Measurements from ENCODE around the gene ADAMTS19.
"Not testable (repeated sequence)": the region's sequence is repeated elsewhere in the genome, so short reads cannot be mapped to it uniquely, and the experiment has no call there.

Gene ADAMTS19

GRCh38 chr5:129474544-129474943, 14.4 kb downstream of the ADAMTS19 start:
- no peak for DNase-seq

GRCh38 chr5:129476751-129477150, 16.7 kb downstream of the ADAMTS19 start:
- no peak for DNase-seq

DNA sequence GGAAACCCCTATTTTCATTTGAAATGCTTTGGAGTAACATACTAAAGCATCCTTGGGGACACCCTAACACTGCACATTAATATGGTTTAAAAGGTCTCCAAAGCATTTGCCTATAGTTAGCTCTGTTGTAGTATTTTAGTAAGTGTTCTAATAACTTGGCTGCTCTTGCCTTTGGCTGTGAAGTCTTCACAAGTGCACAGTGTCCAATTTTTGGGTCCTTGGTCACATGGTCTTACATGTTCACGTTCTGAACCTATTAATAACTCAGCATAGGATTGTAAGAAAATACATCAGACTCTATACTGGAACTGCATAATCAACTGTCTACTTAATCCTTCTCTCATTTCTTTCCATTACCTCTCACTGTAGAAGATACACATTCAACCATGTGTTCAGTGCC, 17.4 kb downstream of the ADAMTS19 start:
- DNase-seq = no peak

DNA sequence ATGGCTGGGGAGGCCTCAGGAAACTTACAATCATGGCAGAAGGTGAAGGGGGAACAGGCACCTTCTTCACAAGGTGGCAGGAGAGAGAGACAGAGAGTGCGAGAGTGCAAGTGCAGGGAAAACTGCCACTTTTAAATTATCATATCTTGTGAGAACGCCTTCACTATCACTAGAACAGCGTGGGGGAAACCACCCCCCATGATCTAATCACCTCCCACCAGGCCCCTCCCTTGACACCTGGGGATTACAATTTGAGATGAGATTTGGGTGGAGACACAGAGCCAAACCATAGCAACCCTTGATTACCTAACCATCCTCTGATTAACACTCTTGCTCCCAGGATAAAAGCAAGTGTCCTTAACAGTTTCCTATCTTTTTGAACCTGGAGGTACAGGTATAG, 21.1 kb downstream of the ADAMTS19 start:
- DNase-seq = no peak

- DNase-seq = no peak
These were observed 36.3 kb downstream of the ADAMTS19 start for GRCh38 chr5:129496421-129496820.

DNA sequence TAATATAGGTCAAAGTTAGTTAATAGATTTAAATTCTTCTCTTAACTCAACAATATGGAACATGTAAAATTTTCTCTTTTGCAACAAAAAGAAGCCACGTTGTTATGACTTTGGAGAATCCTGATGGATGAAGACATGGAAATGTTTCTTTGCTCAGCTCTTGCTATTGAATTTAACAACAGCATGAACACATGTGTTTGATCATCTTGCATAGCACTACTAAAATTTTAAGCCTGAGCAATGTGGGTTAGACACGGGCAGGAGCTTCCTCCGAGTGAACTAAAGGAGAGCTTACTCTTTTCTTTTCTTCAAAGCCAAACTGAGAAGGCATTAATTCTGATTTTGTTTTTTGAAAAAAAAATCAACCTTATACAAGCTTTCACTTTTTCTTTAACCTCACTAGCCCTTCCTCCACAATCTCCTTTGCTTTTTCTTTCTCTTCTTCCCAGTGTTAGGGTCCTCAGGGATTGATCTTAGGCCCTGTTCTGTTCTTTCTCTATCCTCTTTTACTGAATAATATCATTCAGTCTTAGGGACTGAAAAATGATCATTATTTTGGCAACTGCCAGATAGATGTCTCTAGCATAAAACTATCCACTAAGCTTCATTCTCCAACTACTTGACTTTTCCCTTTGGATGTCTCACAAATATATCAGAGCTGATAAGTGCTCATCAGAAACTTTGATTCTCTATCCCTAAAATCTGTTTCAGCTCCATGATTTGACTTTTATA, 36.9 kb downstream of the ADAMTS19 start:
- no peak for DNase-seq

DNA sequence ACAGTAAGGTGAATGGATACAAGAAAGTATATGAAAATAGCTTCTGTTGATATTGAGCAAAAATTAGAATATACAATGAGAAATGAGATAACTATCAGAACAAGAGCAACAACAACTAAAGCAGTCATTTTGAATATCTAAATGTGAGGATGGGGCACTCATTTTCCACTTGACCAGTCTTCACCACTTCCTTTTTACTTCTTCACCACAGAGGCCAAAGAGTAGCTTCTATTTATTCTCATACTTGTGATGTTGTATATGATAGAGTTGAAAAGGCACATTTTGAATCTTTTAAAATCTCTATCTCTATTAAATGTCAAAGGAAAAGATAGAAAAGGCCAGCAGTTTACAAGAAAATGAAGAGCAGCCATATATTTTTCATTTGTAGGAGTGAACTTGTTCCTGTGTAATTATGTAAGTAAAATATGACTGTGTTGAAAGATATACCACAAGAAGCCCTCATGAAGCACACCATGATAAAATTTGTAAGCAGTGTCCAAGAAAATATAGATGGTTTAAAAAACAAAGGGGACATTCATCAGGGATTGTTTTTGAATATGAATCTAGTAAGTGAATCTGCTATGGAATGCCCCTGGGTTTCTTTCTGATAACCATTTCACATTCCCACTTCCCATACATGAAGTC, 39.2 kb downstream of the ADAMTS19 start:
- DNase-seq = no peak

GRCh38 chr5:129500101-129500500, 40.0 kb downstream of the ADAMTS19 start:
- DNase-seq = no peak

GRCh38 chr5:129506086-129506485, 46.0 kb downstream of the ADAMTS19 start:
- no peak for DNase-seq

DNA sequence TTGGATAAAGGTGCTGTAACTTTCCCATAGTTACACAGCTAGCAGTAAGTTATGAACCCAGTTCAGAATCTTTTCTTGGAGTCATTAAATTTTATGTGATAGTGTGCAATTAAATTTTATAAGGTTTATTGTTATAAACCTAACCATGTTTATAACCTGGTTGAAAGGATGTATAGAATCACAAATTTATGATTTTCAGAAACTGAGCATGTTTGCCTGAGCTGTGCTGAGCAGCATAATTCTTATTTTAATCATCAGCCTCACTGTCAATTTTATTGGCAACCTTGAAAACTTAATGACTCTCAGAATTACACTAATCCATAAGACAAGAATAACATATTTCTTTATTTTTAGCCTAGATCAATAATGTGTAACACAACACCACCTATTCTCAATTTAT, 46.9 kb downstream of the ADAMTS19 start:
- DNase-seq = no peak

GRCh38 chr5:129507527-129507926, 47.4 kb downstream of the ADAMTS19 start:
- DNase-seq = no peak

DNA sequence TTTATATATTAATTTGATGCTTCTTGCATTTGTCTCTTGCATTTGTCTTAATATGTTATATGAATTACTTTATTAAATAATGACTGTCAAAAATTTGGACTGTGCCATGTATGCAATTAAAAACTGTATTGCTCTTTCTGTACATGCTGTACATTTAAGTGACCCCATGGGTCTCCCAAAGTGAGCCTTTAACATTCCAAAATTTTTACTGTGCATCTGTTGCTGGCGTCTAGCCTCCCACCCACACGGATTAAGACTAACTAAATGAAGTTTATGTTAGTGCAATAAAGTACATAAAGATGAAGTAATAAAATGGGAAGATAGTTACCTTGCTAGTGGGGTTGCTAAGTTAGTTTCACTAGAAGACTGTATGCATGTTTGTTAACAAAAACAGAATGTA, 48.5 kb downstream of the ADAMTS19 start:
- no peak for DNase-seq

GRCh38 chr5:129509363-129509975, 49.4 kb downstream of the ADAMTS19 start:
- DNase-seq = no peak

DNA sequence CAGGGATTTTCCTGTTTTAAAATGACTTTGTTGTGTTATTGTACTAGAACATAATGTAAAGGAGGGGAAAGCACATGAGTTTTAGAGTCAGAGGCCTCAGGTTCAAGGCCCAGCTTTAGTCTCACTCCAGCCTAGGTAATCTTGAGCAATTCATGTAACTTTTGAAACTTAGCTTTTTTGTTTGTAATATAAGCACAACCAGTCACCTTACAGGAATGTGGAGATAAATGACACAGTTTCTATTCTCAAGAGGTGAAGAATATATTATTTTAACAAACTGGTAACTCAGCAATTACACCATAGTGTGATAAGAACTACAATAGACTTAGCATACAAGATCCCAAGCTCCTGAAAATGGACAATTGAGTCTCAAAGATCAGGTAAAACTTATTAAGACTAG, 51.2 kb downstream of the ADAMTS19 start:
- no peak for DNase-seq

GRCh38 chr5:129541051-129541450, 81.0 kb downstream of the ADAMTS19 start:
- DNase-seq = no peak

DNA sequence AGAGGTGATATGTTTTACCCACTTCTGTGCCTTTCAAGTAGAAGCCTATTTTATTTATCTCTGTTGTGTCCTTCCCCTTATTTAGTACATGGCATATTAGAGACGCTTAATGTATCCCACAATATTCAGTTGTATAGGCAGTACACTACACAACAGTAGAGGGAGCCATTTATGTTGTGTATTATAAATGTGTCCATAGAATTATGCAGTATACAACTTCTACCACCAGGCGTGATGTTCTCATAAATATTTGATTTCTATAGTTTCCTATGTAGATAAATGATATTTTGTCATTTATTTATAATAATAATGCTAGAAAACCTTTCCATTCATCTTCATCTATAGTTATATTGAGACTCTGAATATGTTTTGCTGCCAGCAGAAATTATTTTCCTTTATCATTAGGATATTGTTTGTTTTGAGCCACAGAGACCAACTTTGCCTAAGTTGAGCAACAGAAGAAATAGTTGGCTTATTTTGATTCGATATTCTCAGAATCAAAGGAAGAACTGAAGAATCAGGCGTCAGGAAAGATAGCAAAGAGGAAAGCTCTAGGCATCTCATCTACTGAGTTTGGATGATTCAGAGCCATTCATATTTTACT, 81.7 kb downstream of the ADAMTS19 start:
- DNase-seq = no peak

GRCh38 chr5:129547137-129547536, 87.0 kb downstream of the ADAMTS19 start:
- no peak for DNase-seq

DNA sequence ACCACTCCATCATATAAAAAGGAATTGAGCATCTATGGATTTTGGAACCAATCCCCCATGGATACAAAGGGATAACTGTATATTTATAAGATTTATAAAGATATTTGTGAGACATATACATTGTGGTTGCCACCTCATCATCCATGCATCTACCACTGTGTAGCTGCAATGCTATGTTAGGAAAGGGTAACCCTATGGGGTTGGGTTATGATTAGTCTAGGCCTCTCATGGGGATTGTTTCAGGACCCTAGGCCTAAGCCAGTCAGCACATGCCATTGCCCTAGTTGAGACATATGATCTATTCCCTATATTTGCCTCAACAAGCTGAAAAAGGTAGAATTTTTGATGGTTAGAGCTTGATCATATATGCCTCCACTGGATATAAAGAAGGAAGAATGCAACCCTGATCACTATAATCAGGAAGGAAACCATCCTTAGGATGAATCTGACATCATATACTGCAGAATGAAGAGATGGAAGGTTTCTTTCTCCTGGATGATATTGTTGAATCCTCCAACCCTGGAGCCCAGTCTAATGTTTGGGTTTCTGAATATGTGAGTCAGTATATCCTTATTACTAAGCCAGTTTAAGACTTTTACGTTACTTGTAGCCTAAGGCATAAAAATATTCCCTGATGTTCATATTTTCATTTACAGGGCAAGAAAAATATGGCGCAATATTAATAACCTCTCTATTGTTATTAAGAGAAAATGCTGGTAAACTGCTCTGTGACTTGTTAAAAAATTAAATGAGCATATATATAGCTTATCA, 94.2 kb downstream of the ADAMTS19 start:
- no peak for DNase-seq

DNA sequence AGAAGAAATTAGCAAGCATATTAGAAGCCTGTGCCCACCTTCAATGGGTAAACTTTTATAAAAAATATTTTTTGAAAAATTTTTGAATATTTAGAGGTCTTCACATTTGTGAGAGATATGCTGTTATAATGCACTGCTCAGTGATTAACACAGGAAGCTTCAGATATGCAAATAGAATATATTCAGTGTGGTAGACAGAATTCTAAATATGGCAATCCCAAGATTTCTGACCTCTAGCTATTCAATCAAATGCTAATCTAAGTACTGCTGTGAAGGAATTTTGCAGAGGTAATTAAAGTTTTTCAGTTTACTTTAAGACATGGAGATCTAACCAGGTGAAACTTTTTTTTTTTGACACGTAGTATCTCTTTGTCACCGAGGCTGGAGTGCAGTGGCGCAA, 103.5 kb downstream of the ADAMTS19 start:
- no peak for DNase-seq

GRCh38 chr5:129569295-129569694, 109.2 kb downstream of the ADAMTS19 start:
- no peak for DNase-seq

DNA sequence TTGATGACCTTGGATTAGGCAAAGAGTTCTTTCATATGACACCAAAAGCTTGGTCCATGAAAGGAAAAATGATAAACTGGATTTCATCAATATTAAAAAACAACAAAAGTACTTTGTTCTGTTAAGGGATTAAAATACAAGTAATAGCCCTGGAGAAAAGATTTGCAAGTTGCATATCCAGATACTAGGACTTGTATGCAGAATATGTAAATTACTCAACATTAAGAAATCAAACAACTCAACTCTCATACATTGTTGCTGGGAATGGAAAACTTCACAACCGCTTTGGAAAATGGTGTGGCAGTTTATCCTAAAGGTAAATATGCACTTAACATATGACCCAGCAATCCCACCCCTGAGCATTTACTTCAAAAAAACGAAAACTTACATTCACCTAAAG, 112.0 kb downstream of the ADAMTS19 start:
- no peak for DNase-seq

GRCh38 chr5:129584496-129584895, 124.4 kb downstream of the ADAMTS19 start:
- DNase-seq = not testable (repeated sequence)

DNA sequence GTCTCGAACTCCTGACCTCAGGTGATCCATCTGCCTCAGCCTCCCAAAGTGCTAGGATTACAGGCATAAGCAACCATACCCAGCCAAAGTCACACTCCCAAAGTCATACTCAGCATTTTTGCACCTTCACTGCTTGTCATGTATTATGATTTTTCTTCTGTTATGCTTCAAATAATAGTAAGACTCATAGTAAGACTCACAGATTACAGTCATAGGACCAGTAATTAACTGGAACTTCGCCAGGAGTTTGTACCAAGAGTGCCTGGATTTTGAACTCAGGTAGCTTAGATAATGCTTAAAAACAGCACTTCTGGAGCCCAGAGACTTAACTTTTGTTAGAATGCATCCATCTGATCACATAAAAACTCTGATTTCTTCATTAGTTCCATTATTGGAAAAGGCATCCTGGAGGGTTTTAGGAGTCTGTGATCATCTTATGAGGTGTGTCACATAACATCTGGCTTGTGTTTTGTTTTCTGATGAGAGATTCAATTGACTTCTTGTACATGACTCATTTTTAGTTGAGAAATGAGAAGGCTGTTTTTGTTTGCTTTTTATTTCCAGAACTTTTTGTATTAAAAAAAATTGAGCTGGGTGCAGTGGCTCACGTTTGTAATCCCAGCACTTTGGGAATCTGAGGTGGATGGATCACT, 131.5 kb downstream of the ADAMTS19 start:
- DNase-seq = no peak
